Spleen (tissue), 11 donors: Measurements from ENCODE around the gene WNK1. TPM values are rescaled to one million over a fixed set of nuclear protein-coding genes. Genes with fewer than 3 reads are reported as not detected.

Experiments used
- DNase-seq: peaks from one replicate; pipeline ENCODE4 v3.0.0-alpha.2; 2020
- H3K27ac ChIP-seq, 8 donors: fragments of 200-600 bp; sonication (generic) in 7 of 8; 1 replicate in 4 of 8; 2 replicates in 4 of 8; pipeline versions ENCODE4 v1.5.0 to v1.8.0; 2016 to 2021; ENCODE audit warnings: inconsistent platforms in 4 of 8, mild to moderate bottlenecking in 4 of 8, moderate library complexity in 1 of 8
- H3K27me3 ChIP-seq, 7 donors: fragments of 200-600 bp; sonication (generic) in 6 of 7; replicated peaks in 1 of 7; 1 replicate in 4 of 7; 2 replicates in 3 of 7; pipeline versions ENCODE4 v1.5.0 to v1.8.0; 2016 to 2021; ENCODE audit warnings: inconsistent platforms in 3 of 7, mild to moderate bottlenecking in 1 of 7
- H3K36me3 ChIP-seq, 6 donors: fragments of 200-600 bp; sonication (generic) in 5 of 6; 1 replicate in 4 of 6; 2 replicates in 2 of 6; pipeline versions ENCODE4 v1.5.0 to v1.8.0; 2016 to 2021; ENCODE audit warnings: inconsistent platforms in 2 of 6
- H3K4me1 ChIP-seq, 6 donors: fragments of 200-600 bp; sonication (generic) in 5 of 6; 1 replicate in 3 of 6; 2 replicates in 3 of 6; pipeline versions ENCODE4 v1.5.0 to v1.8.0; 2016 to 2021; ENCODE audit warnings: inconsistent platforms in 3 of 6
- H3K4me3 ChIP-seq, 8 donors: fragments of 200-600 bp; sonication (generic) in 7 of 8; 1 replicate in 4 of 8; 2 replicates in 4 of 8; pipeline versions ENCODE4 v1.5.0 to v1.8.0; 2016 to 2021; ENCODE audit warnings: inconsistent platforms in 4 of 8, mild to moderate bottlenecking in 4 of 8, moderate library complexity in 2 of 8
- H3K9me3 ChIP-seq, 8 donors: fragments of 200-600 bp; sonication (generic) in 7 of 8; 1 replicate in 4 of 8; 2 replicates in 4 of 8; pipeline versions ENCODE4 v1.5.0 to v1.8.0; 2016 to 2021; ENCODE audit warnings: inconsistent platforms in 4 of 8
- CTCF ChIP-seq, 11 experiments: fragments of 200-600 bp in 7 of 11; fragments of 450-650 bp in 4 of 11; sonication (generic) in 4 of 11; IDR thresholded peaks in 8 of 11; conservative IDR thresholded peaks in 3 of 11; 1 replicate in 7 of 11; 2 replicates in 4 of 11; pipeline versions ENCODE4 v1.4.0 to v1.8.0; 2016 to 2021; ENCODE audit warnings: antibody characterized with exemption in 11 of 11, inconsistent platforms in 4 of 11, mild to moderate bottlenecking in 1 of 11
- POLR2A ChIP-seq, 3 donors: fragments of 450-650 bp; IDR thresholded peaks; one replicate each; pipeline ENCODE4 v1.5.1; 2017; ENCODE audit warnings: antibody characterized with exemption in 3 of 3, mild to moderate bottlenecking in 1 of 3
- POLR2AphosphoS5 ChIP-seq, 3 donors: sonication (generic); formaldehyde crosslinking; IDR thresholded peaks; one replicate each; pipeline ENCODE4 v1.5.1; 2017; ENCODE audit warnings: antibody characterized with exemption in 3 of 3
- WGBS, 5 donors: extraction: QIAGEN DNeasy Blood & Tissue Kit in 3 of 5; methylation state at CpG; one replicate each; pipeline versions ENCODE4 v1.1.5 to v1.1.7; 2013 to 2018; 5-methylcytosine and 5-hydroxymethylcytosine counted together
- intact Hi-C: fragments of 100-400 bp; cut with DNase I; formaldehyde crosslinking; loops from one replicate; pipeline ENCODE4 v1.15.0; 2023; ENCODE audit warnings: low total_unique reads
- polyA plus RNA-seq, 3 donors: library from polyadenylated mRNA; stranded (reverse); fragments of 200-250 nt; gene quantifications; one replicate each; pipeline ENCODE4 v1.2.1, GENCODE V29; 2013
- total RNA-seq, 7 donors: library from RNA; depleted of rRNA in 3 of 7; stranded (reverse); fragments of >200 nt in 3 of 7; fragmentation: NEBNext Ultra II Directional in 4 of 7; extraction: Animal tissue kit (Norgen Biotek cat#: 25700) in 4 of 7; gene quantifications; one replicate each; pipeline versions ENCODE4 v1.1.0 to v1.2.1, GENCODE V29; 2016 to 2021
- donor health status: healthy with polysubstance abuse.
- donor health status: DM: no; HTN: no; CAD: no; lungs with moderate emphysema.
- donor health status: DM: no; HTN: no; CAD: no.
- donor health status: Bipolar disorder and iron deficiency.
- donor health status: healthy.
- donor health status: DM: no; HTN: no; CAD: no.
- donor health status: DM: yes; HTN: yes; CAD: no.

Gene WNK1
- total and polyA plus RNA-seq, 10 donors = 8.8 to 261 (median 202) TPM

- H3K4me1 ChIP-seq = peaks cover 28 to 83% (median 60%) of the 10 kb centered on the region in 6 donors
- intact Hi-C loops = loop anchor here (10.0 kb wide), 3 partner anchors 50 to 180 kb away; no protein-coding TSS in a partner anchor
- H3K36me3 ChIP-seq = no peaks in the 10 kb centered on the region
- peak overlapping the region; percentile 70 to 89 (median 79) for H3K4me3 ChIP-seq
- TF ChIP-seq POLR2AphosphoS5 (IDR thresholded peaks at IDR 0.05) (no peak), CTCF (IDR thresholded peaks at IDR 0.05 in 8 of 11, conservative IDR thresholded peaks at IDR 0.05 in 3 of 11) (no peak), POLR2A (IDR thresholded peaks at IDR 0.05) (no peak)
- no peaks in the 10 kb centered on the region for H3K9me3 ChIP-seq
- H3K27me3 ChIP-seq = no peaks in the 10 kb centered on the region
- peak overlapping the region; percentile 85 to 100 (median 98) for H3K27ac ChIP-seq
- DNase-seq = no peak
- WGBS, 5 donors = 0 to 2% (median 1%) methylated on average over 5 of the region's 5 CpGs
Observed at GRCh38 chr12:754473-754820, 2.1 kb downstream of the WNK1 start.

- TF ChIP-seq POLR2AphosphoS5 (IDR thresholded peaks at IDR 0.05) = no peak
- no peak for TF ChIP-seq POLR2A (IDR thresholded peaks at IDR 0.05)
- TF ChIP-seq CTCF (IDR thresholded peaks at IDR 0.05 in 8 of 11, conservative IDR thresholded peaks at IDR 0.05 in 3 of 11) = peak; percentile 16 to 79 (median 60)
- Histone ChIP-seq H3K36me3 (no peaks in the 10 kb centered on the region), H3K27ac (peak overlapping the region; percentile 19 to 100 (median 98)), H3K9me3 (no peaks in the 10 kb centered on the region), H3K4me1 (peaks cover 31 to 84% (median 60%) of the 10 kb centered on the region in 6 donors), H3K27me3 (no peaks in the 10 kb centered on the region), H3K4me3 (peak overlapping the region; percentile 70 to 89 (median 79))
- whole genome bisulfite sequencing, 5 donors = 1 to 4% (median 2%) methylated on average over 7 of the region's 7 CpGs
- DNase-seq = no peak
- intact Hi-C loops = loop anchor here (10.0 kb wide), 3 partner anchors 50 to 180 kb away; no protein-coding TSS in a partner anchor
Observed at GRCh38 chr12:754851-755562, 2.6 kb downstream of the WNK1 start.

GRCh38 chr12:759628-760027 is 7.2 kb downstream of the WNK1 start:
- Histone ChIP-seq H3K4me3 (no peak overlapping the region), H3K36me3 (peaks cover 0 to 6% (median 3%) of the 10 kb centered on the region in 6 donors), H3K9me3 (no peaks in the 10 kb centered on the region), H3K4me1 (peaks cover 30 to 100% (median 51%) of the 10 kb centered on the region in 6 donors), H3K27ac (no peak overlapping the region), H3K27me3 (no peaks in the 10 kb centered on the region)
- intact Hi-C loops = loop anchor here (10.0 kb wide), 3 partner anchors 45 to 185 kb away; no protein-coding TSS in a partner anchor
- WGBS, 5 donors = 58 to 80% (median 74%) methylated on average over 1 of the region's 1 CpG
- no peak for DNase-seq
- TF ChIP-seq POLR2AphosphoS5 (IDR thresholded peaks at IDR 0.05) (no peak), POLR2A (IDR thresholded peaks at IDR 0.05) (no peak), CTCF (IDR thresholded peaks at IDR 0.05 in 8 of 11, conservative IDR thresholded peaks at IDR 0.05 in 3 of 11) (no peak)

- intact Hi-C loops = no loop called here
- DNase-seq = no peak
- TF ChIP-seq CTCF (IDR thresholded peaks at IDR 0.05 in 8 of 11, conservative IDR thresholded peaks at IDR 0.05 in 3 of 11) (no peak), POLR2AphosphoS5 (IDR thresholded peaks at IDR 0.05) (no peak), POLR2A (IDR thresholded peaks at IDR 0.05) (no peak)
- no peak overlapping the region for H3K4me3 ChIP-seq
- H3K27me3 ChIP-seq = no peaks in the 10 kb centered on the region
- H3K4me1 ChIP-seq = peaks cover 21 to 100% (median 44%) of the 10 kb centered on the region in 6 donors
- no peak overlapping the region for H3K27ac ChIP-seq
- no peaks in the 10 kb centered on the region for H3K9me3 ChIP-seq
- H3K36me3 ChIP-seq = peaks cover 0 to 6% (median 3%) of the 10 kb centered on the region in 6 donors
- WGBS, 5 donors = 60 to 76% (median 66%) methylated on average over 1 of the region's 1 CpG
Observed at GRCh38 chr12:761256-761655, 8.9 kb downstream of the WNK1 start.
